HCT116 (cell line): Measurements from ENCODE around the gene SEMA3C.

Experiments
- CEBPB ChIP-seq: IDR thresholded peaks from 2 replicates; pipeline ENCODE4 v1.6.1; 2012; ENCODE audit warnings: low read depth
- CTCF ChIP-seq, 3 experiments: fragments of 200-600 bp in 1 of 3; sonication (generic) in 1 of 3; IDR thresholded peaks in 2 of 3; conservative IDR thresholded peaks in 1 of 3; 2 replicates each; pipeline ENCODE4 v1.5.1; 2012 to 2017; ENCODE audit warnings: low read depth in 2 of 3, low read length in 2 of 3, antibody characterized with exemption in 1 of 3, borderline replicate concordance in 1 of 3, control low read depth in 1 of 3, mild to moderate bottlenecking in 1 of 3, mixed read lengths in 1 of 3, mixed run types in 1 of 3, moderate library complexity in 1 of 3; ENCODE audit not compliant: insufficient read depth in 1 of 3
- ELF1 ChIP-seq: IDR thresholded peaks from 2 replicates; pipeline ENCODE4 v1.6.1; 2012; ENCODE audit warnings: low read depth, borderline replicate concordance
- EZH2 ChIP-seq: fragments of 200-600 bp; sonication (generic); IDR thresholded peaks from 2 replicates; pipeline ENCODE4 v1.6.1; 2017; ENCODE audit warnings: antibody characterized with exemption, mixed run types
- EZH2phosphoT487 ChIP-seq: fragments of 200-600 bp; IDR thresholded peaks from 2 replicates; pipeline ENCODE4 v1.6.1; 2018; ENCODE audit warnings: antibody characterized with exemption, borderline replicate concordance
- FOSL1 ChIP-seq: IDR thresholded peaks from 2 replicates; pipeline ENCODE4 v1.6.1; 2012; ENCODE audit warnings: low read depth
- MAX ChIP-seq: IDR thresholded peaks from 2 replicates; pipeline ENCODE4 v1.6.1; 2012
- POLR2A ChIP-seq: IDR thresholded peaks from 2 replicates; pipeline ENCODE4 v1.7.0; 2011; ENCODE audit warnings: borderline replicate concordance; ENCODE audit not compliant: insufficient read depth, insufficient read length; ENCODE audit errors: extremely low read depth
- POLR2AphosphoS5 ChIP-seq: IDR thresholded peaks from 2 replicates; pipeline ENCODE4 v1.6.1; 2011; ENCODE audit warnings: mild to moderate bottlenecking, low read depth, low read length, moderate library complexity
- RAD21 ChIP-seq: IDR thresholded peaks from 2 replicates; pipeline ENCODE4 v1.6.1; 2012; ENCODE audit warnings: low read depth, mild to moderate bottlenecking
- REST ChIP-seq: IDR thresholded peaks from 2 replicates; pipeline ENCODE4 v1.6.1; 2012; ENCODE audit warnings: low read depth
- SRF ChIP-seq: IDR thresholded peaks from 2 replicates; pipeline ENCODE4 v1.6.1; 2012; ENCODE audit warnings: low read depth
- ZBTB33 ChIP-seq: IDR thresholded peaks from 2 replicates; pipeline ENCODE4 v1.6.1; 2011; ENCODE audit warnings: mild to moderate bottlenecking, low read length, moderate library complexity; ENCODE audit not compliant: insufficient replicate concordance; ENCODE audit errors: extremely low read depth

- TF ChIP-seq CTCF (IDR thresholded peaks at IDR 0.05 in 2 of 3, conservative IDR thresholded peaks at IDR 0.05 in 1 of 3; ENCODE audit: borderline replicate concordance in 1 of 3, insufficient read depth in 1 of 3, low read depth in 2 of 3, low read length in 2 of 3) = no peak
- no peak for TF ChIP-seq EZH2
- no peak for TF ChIP-seq MAX
- TF ChIP-seq EZH2phosphoT487 = no peak
- TF ChIP-seq ELF1 = no peak
- no peak for TF ChIP-seq CEBPB
- no peak for TF ChIP-seq REST
- TF ChIP-seq POLR2A = no peak
- TF ChIP-seq RAD21 = no peak
- TF ChIP-seq ZBTB33 = no peak
- TF ChIP-seq FOSL1 = no peak
- TF ChIP-seq POLR2AphosphoS5 = no peak
- TF ChIP-seq SRF = no peak
Observed at GRCh38 chr7:80843018-80843677, 75.7 kb downstream of the SEMA3C start.
